Activated naive CD8-positive, alpha-beta T cell treated with anti-CD3 and anti-CD28 coated beads, Interleukin-2, amount 50 U/mL, for 16 hours (primary cell): ENCODE results near the gene RPS28.
"Not testable (repeated sequence)": the region's sequence is repeated elsewhere in the genome, so short reads cannot be mapped to it uniquely, and the experiment has no call there.

Experiments
- DNase-seq: peaks from one replicate; pipeline ENCODE4 v3.0.0-alpha.2; 2020; ENCODE audit warnings: low read depth, low spot score

The RPS28 gene

DNA sequence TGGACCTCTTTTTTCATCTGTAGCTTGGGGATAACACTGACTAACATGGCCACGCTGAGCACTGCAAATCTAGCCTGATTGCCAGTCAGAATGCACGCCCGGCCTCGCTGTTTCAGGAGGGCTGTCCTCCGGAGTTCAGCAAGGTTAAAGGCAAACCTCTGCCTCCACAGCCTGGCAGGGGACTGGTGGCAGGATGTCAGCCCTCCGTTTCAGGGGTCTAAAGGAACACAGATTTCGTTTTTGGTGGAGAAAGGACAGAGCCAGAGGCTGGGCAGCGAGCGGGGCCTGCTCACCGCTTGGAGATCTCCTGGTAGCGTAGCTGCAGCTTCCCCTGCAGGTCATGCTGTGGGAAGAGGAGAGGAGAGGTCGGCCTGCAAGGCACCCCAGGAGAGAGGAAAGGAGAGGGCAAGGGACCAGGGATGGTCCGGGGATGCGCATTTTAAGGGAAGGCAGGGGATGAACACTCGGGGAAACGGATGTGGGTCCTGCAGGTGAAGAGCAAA is 681 bp upstream of the RPS28 start:
- DNase-seq = no peak

DNA sequence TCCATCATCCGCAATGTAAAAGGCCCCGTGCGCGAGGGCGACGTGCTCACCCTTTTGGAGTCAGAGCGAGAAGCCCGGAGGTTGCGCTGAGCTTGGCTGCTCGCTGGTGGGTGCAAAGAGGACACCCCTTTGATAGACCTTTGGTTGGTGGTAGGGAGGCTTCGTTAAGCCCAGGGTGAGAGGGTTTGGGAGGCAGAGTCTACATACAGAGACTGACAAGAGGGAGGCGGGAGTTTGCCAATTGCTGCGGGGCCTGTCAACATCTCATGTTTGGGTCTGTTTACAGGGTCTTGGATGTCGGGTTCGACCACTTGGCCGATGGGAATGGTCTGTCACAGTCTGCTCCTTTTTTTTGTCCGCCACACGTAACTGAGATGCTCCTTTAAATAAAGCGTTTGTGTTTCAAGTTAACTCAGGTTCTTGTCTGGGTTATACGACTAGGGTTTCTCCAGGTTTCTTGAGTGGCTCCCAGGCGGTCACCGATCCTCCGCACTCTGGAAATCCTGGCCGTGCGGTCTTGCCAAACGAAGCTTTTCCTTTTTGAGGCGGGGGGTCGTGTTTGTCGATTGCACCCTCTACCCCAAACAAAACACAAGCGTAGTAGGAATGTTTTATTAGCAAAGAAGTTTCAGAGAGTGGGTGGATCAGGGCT is 816 bp downstream of the RPS28 start:
- no peak for DNase-seq

DNA sequence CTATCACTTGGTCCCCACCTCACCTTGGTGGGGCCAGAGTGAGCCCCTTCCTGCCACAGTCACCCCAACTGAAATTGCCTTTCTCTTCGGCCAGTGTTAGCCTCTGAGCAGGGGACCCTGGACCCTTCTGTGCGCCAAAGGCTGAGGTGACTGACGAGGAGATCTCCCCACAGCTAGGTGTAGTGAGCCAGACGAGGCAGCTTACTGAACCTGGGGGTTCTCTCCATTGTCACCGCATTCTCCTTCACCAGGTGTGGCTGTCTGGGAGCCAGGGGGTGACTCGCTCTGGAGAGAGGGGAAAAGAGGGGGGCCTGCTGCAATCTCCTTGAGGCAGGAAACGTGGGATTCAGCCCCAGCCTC is 1.3 kb downstream of the RPS28 start:
- no peak for DNase-seq

DNA sequence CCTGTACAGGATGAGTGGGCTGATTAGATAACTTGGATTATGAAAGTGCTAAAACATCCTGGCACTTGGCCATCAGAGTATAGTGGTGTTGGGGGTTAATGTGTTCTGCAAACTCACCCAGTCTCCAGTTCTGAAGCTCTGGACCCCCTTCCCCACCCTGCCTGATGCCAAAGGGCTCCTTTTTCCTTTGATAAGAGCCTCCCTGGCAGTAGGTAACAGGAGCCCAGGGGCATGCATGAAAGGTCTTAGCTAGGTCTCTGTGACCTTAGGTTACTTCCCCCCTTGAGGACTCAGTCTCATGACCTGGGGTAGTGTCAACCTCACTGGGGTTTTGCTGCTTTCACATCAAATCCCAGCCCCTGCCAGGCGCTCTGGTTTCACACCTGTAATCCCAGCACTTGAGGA is 2.5 kb downstream of the RPS28 start:
- no peak for DNase-seq

DNA sequence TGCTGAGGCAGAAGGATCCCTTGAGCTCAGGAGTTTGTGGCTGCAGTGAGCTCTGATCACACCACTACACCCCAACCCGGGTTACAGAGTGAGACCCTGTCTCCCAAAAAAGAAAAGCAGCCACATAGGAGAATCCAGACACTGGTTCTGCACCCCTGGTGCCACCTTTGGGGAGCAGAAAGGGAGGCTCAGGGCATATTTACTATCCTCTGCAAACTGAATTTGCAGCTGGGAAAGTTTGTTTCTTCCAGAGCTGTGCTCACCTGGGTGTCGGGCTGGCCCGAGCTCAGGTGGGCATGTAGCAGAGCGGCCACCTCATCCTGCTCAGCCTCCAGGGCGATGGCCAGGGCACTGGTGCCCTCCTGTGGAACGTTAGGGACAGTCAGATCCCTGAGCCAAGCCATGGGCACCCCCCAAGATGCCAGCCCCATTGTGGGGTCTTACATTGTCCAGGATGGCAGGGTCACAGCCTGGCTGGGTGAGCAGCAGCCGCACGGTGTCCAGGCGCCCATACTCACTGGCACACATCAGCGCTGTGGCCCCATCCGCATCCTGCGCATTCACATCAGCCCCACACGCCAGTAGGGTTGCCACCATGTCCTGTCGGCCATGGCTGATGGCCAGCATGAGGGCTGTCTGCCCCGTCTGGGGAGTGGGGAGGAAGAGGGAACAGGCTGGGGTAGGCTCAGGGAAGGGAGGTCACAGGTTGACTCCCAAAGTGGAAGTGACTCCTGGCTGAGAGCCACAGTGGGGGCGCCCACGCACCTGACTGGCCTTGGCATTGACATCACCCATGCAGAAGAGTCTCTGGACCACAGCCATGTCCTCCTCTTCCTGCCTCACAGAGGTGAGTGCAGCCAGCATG is 3.1 kb downstream of the RPS28 start:
- DNase-seq = no peak

DNA sequence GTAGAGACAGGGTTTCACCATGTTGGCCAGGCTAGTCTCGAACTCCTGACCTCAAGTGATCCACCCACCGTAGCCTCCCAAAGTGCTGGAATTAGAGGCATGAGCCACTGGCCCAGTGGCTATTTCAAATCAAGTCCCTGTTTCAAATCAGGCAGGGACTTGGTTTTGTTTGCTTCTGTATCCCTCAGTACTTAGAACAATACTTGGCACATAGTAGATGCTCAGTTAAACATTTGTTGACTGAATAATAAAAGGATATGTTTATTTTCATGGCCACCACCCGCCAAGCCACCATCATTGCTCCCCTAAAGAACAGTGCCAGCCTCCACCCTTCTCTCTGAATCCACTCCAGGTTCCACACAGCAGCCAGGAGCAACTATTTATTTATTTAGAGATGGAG is 4.2 kb downstream of the RPS28 start:
- DNase-seq = no peak

DNA sequence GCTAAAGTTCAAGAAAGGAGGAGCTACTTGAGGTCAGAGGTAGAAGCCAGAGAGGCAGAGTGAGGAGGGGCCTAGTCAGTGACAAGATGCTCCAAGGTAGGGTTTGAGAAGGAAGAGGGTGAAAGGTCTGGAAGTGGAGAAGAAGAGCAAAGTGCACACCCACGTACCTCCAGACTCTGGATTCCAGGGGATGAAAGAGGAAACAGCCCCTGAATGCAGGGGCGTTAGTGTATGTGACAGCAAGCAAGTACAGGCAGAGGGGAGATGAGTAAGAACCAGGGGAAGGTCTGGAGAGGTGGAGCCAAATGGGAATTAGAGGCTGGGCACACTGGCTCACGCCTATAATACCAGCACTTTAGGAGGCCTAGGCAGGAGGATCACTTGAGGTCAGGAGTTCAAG is 8.7 kb downstream of the RPS28 start:
- DNase-seq = no peak

DNA sequence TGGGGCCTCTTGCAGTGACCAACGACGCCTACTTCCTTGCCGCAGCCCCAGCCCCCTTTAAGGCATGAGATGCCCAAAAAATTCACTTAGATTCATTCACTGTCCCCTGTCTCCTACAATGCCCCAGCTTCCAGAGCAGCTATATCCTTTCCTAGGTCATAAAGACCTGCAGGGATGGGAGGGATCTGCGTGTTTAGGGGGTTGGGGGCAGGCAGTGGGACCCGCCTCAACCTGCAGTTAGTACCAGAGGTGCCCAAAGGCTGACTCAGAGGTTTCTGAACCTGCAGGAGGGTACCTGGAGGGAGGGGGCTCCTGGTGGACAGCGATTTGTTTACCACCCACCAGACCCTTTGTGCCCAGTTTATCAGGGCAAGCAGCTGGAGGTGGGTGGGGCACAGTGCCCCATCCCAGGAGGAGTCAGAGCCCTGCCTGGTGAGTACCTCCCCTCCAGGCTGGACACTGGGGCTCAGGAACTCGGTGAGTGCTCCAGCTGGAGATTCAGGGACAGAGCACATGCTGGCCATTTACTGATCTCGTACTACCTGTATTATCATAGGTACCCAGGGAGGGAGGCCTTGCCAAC is 10.1 kb downstream of the RPS28 start:
- no peak for DNase-seq

DNA sequence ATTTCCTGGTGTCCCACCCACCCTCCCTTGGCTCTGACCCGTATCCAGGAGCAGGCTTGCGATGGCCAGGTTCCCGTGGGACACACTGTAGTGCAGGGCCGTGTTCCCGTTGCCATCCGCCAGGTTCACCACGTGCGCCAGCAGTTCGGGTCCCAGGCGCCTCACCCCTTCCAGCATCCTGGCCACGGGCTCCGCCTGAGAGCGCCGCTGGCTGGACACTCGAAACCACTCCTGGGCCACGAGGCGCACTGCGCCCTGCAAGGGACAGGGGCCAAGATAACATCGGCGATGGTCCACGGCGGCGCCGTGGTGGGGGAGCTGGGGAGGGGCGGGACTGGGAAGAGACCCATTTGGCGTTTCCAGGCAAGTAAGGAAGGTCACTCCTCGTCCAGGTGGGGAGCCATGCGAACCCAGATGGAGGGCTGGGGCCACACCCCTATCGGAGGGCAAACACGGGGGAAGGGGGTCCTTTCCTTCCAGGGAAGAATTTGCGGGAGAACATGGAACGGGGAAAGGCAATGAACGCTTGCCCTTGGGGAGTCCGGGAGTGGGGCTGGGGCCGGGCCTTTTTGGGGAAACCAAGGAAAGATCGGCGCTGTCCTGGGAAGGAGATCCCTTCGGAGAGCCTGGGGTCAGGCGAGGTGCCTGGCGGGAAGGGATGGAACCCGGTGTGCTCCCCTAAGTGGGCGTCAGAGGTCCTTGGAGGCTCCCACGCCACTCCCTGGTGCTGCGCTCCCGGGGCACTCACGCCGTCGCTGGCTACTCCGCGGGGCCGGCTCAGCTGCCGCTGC is 11.9 kb downstream of the RPS28 start:
- DNase-seq = no peak

DNA sequence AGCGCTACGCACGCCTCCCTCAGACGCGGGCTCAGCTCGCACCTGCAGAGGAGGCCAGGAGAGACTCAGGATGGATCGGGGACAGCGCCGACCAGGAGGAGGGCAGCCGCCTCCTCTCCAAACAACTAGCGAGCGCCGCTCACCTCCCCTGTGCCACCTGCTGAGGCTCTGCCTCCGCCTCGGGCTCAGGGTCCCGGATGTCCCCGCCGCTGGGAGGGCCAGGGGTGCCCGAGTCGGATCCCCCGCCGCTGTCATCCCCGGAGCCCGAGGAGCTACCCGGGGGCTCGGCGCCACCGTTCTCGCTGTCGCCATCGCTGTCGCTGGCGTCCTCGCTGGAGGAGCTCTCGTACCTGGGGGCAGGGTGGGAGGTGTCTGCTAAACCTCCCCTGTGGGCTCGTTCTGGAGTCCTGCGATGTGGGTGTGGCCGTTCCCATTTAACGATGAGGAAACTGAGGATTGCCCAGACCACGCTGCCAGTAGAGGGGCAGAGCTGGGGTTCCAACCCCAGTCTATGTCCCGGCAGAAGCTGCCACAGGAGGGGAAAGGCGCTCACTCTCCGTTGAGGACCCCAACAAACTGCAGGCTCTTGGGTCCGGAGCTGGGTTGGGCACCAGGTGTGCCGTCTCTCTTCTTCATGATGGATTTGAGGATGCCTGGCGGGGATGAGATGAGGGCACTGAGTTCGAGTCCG is 12.6 kb downstream of the RPS28 start:
- no peak for DNase-seq

DNA sequence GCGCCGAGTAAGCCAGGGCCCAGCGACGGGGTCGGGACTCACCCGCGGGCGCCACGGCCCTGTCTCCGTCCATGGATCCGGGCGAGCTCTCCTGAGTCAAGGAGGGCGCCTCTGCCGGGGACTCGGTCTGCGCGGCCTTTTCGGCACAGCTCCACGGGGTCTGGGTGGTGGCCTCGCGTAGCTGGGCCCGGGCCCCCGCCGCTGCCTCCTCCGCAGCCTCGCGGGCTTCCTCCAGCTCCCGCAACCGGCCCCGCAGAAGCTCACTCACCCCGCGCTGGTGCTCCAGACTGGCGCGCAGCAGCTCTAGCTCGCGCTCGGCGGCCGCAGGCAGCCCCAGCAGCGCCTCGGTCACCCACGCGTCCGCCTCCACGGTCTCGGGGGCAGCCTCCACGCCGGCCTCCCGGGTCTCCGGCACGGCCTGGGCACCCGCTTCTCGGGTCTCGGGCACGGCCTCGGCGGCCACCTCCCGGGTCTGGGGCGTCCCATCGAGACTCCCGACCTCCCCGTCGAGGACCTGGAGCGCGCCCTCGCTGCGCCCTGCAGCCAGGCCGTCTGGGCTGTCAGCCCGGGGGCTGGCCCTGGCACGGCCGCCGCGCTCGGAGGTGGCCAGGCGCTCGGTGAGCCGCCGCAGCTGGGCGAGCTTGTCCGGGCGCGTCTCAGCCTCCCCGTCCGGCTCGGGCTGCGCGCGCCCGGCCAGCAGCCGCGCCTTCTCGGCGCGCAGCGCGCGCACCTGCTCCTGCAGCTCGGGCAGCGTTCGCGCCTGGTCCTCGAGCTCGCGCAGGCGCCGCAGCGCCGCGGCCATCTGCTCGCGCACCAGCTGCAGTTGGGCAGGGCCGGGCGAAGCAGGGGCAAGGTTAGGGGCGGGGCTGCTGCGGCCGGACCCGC is 13.4 kb downstream of the RPS28 start:
- DNase-seq = no peak

DNA sequence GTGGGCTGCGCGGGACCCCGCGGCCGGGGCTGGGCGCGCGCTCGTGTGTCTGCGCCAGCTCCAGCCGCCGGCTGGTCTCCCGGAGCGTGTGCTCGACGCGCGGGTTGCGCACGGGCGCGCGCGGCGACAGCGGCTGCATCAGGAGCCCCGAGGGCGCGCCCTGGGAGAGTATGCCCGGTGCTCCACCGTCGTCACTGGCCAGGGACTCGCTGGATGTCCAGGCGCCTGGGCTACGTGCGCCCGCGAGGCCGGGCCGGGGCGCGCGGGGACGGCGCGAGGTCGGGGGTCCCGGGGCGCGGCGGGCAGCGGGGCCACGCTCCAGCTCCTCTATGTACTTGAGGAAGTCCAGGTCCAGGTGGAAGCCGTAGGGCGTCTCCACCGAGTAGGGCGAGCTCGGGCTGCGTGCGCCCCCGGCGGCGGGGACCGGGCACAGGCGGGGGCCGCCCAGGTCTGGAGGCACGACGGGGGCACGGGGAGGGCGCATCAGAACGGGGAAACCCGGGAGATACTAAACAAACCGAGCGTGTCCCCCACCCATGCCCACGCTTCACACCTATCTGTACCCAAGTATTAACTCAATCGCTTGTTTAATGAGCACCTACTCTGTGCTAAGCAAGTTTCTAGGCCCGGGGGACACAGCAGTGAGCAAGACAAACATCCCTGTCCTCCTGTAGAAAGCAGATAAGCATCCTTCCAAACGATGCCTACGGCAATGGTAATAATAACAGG is 14.2 kb downstream of the RPS28 start:
- DNase-seq = no peak

DNA sequence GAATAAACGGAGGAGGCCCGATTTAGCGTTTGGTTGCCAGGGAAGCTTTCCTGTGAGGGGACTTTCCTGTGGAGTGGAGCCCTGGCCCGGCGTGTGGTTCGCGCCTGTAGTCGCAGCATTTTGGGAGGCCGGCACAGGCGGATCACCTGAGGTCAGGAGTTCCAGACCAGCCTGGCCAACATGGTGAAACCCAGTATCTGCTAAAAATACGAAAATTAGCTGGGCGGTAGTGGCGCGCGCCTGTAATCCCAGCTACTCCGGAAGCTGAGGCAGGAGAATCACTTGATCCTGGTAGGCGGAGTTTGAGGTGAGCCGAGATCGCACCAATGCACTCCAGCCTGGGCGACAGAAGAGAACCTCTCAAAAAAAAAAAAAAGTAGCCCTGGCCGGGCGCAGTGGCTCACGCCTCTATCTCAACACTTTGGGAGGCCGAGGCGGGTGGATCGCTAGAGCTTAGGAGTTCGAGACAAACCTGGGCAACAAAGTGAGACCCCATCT is 14.8 kb downstream of the RPS28 start:
- DNase-seq = no peak

DNA sequence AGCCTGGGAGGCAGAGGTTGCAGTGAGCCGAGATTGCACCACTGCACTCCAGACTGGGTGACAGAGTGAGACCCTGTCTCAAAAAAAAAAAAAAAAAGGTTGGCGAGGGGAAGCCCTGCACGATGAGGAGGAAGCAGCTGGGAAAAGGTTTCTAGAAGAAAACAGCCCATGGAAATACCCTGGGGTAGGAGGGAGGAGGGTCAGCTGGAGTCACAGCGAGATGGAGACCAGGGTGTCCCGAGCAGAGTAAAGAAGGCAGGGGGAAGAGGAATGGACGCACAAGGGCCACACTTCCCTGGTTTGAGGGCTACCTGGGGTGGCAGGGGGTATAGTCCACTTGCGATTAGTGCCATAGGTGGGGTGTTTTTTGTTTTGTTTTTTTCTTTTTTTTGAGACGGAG is 15.4 kb downstream of the RPS28 start:
- no peak for DNase-seq

DNA sequence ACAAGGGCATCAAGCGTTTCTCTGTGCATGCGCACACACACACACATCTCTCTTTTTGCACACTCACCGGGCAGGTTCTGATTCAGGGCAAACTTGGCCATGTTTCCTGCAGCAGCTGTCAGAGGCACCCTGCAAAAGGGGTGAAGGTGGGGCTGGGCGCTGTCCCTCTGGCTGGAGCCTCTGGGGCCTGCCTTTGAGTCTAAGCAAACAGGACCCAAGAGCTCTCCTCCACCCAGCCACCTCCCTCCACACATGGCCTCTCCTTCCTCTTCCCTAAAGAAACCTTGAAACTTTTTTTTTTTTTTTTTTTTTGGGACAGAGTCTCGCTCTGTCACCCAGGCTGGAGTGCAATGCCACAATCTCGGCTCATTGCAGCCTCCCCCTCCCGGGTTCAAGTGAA is 16.4 kb downstream of the RPS28 start:
- no peak for DNase-seq

DNA sequence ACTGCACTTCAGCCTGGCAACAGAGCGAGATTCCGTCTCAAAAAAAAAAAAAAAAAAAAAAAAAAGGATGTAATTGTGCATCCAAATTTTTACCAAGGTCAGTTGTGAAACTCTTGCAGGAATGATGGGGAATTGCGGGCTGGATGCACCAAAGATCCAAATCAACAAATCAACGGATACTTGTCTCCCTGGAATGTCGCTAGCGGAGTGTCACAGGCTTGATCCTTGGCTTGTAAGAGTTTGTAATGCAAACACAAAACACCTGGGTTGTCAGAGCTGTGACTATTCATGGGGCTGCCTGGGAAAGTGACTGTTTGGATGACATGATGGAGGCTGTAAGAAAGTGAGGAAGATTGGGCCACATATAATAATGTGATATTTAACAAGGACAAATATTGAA is 17.5 kb downstream of the RPS28 start:
- DNase-seq = no peak

DNA sequence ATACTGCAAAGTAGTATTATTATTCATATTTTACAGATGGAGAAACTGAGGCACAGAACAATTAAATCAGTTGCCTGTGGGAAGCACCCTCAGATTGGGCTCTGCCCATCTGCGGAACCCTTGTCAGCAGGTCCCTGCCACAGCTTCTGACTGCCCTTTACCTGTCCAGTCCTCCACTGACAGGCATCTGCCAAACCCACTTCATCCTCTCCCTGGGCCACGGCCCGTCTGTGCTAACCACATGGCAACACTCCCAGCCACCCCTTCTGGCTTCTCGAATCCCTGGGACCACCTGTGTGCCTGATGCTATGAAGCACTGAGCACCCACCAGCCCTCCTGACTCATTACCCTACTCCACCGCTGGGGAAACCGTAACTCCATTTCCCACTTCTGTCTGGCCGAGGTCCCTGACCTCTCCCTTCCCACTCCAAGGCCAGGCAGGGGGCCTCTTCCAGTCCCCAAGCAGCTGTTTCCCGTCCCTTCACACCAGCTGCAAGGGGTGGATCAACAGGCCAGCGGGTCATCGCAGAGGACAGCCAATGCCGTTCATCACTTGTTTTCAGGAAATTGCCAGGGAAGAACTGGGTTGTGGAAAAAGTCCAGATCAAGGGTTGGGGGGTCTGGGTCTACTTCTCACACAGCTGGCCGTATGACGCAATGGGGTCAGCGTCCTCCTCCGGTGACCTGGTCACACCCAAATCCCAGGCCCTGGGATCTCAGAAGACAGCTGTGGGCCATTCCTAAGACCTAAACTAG is 19.2 kb downstream of the RPS28 start:
- DNase-seq = no peak

DNA sequence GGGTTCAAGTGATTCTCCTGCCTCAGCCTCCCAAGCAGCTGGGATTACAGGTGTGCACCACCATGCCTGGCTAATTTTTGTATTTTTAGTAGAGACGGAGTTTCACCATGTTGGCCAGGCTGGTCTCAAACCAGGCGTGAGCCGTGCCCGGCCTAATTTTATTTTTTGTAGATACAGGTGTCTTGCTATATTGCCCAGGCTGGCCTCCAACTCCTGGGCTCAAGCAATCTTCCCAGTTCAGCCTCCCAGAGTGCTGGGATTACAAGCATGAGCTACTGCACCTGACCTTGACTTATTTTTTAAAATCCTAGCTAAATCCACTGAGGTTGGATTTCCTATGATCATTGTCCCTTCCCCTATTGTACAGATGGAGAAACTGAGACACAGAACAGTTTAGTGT is 20.2 kb downstream of the RPS28 start:
- not testable (repeated sequence) for DNase-seq

DNA sequence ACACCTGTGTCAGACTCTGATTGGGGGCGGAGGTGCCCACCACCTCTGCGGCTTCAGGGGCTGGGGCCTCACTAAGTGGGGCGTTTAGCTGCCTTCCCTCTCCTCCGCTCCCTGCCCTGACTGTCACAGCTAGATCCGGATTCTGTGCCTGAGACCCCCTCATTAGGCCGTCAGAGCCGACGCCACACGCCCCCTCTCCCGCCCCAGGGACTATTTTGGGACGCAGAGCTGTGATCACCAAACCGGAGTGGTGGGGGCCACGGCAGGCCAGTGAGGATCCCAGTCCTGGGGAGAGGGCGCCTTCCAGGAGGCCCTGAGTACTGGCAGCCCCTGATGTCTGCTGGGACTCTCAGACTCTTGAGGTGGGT is 21.0 kb downstream of the RPS28 start:
- DNase-seq = no peak
